ENCODE results near the gene OR13C9. TPM values are rescaled to one million over a fixed set of nuclear protein-coding genes. Genes with fewer than 3 reads are reported as not detected.

Gene OR13C9
- total and polyA plus RNA-seq, 2 of the 13 experiments (the other 11 are each of a cell fraction or from before 2014, with no cell fraction given): not detected

GRCh38 chr9:104618104-104618503 lies at the start of gene OR13C9 (continued):
- TF ChIP-seq ZNF496 (CRISPR knock-in tag; IDR thresholded peaks at IDR 0.05; ENCODE audit: insufficient replicate concordance): no peak
- TF ChIP-seq DZIP1 (CRISPR knock-in tag; IDR thresholded peaks at IDR 0.05): no peak
- TF ChIP-seq ELF4 (CRISPR knock-in tag; IDR thresholded peaks at IDR 0.05; ENCODE audit: borderline replicate concordance): no peak
- no peak for TF ChIP-seq THAP7 (CRISPR knock-in tag; IDR thresholded peaks at IDR 0.05)
- TF ChIP-seq E2F5 (CRISPR knock-in tag; conservative IDR thresholded peaks at IDR 0.05): no peak
- no peak for TF ChIP-seq DMTF1 (CRISPR knock-in tag; IDR thresholded peaks at IDR 0.05)
- TF ChIP-seq PAX8 (CRISPR knock-in tag; IDR thresholded peaks at IDR 0.05; ENCODE audit: borderline replicate concordance): no peak
- no peak for TF ChIP-seq ZNF337 (CRISPR knock-in tag; IDR thresholded peaks at IDR 0.05; ENCODE audit: borderline replicate concordance, low read depth)

Measured in HepG2 (cell line).